Sigmoid colon (tissue), 4 donors: ENCODE results near the gene FAM174A.

Source experiments
- CTCF ChIP-seq, 4 experiments: fragments of 450-650 bp in 3 of 4; fragments of 200-600 bp in 1 of 4; IDR thresholded peaks; one replicate each; pipeline ENCODE4 v1.5.1; 2016 to 2019; ENCODE audit warnings: antibody characterized with exemption in 4 of 4, mild to moderate bottlenecking in 3 of 4, moderate library complexity in 2 of 4
- EP300 ChIP-seq, 4 donors: sonication (generic); formaldehyde crosslinking; IDR thresholded peaks; one replicate each; pipeline ENCODE4 v1.6.1; 2017; ENCODE audit warnings: antibody characterized with exemption in 4 of 4
- POLR2A ChIP-seq, 2 donors: fragments of 450-650 bp; IDR thresholded peaks; one replicate each; pipeline ENCODE4 v1.6.1; 2016; ENCODE audit warnings: antibody characterized with exemption in 2 of 2, mild to moderate bottlenecking in 2 of 2, moderate library complexity in 2 of 2
- POLR2AphosphoS5 ChIP-seq, 4 donors: sonication (generic); formaldehyde crosslinking; IDR thresholded peaks; one replicate each; pipeline ENCODE4 v1.6.1; 2017; ENCODE audit warnings: antibody characterized with exemption in 4 of 4

GRCh38 chr5:100590867-100591266, 55.7 kb downstream of the FAM174A start:
- TF ChIP-seq POLR2A (IDR thresholded peaks at IDR 0.05) (no peak), CTCF (IDR thresholded peaks at IDR 0.05) (no peak), EP300 (IDR thresholded peaks at IDR 0.05) (no peak), POLR2AphosphoS5 (IDR thresholded peaks at IDR 0.05) (no peak)
